Heart left ventricle (tissue), 16 donors: ENCODE measurements around the gene CDK6. TPM values are rescaled to one million over a fixed set of nuclear protein-coding genes. Genes with fewer than 3 reads are reported as not detected.

Experiments
- ATAC-seq, 4 donors: fragments of 200-7000 bp; cut with Tn5 transposase; one replicate each; pipeline ENCODE4 v1.9.1; 2020 to 2022; ENCODE audit warnings: moderate library complexity in 4 of 4, mild to moderate bottlenecking in 3 of 4, moderate number of reproducible peaks in 1 of 4
- DNase-seq, 5 donors: peaks; one replicate each; pipeline ENCODE4 v3.0.0-alpha.2; 2020
- H3K27ac ChIP-seq, 12 donors: fragments of 200-600 bp; sonication (generic) in 4 of 12; one replicate each; pipeline versions ENCODE4 v1.5.0 to v1.8.0; 2016 to 2022; ENCODE audit warnings: mild to moderate bottlenecking in 2 of 12
- H3K27me3 ChIP-seq, 9 donors: fragments of 200-600 bp; sonication (generic) in 2 of 9; one replicate each; pipeline versions ENCODE4 v1.5.1 to v1.8.0; 2016 to 2022; ENCODE audit warnings: mild to moderate bottlenecking in 3 of 9
- H3K36me3 ChIP-seq, 9 donors: fragments of 200-600 bp; sonication (generic) in 2 of 9; one replicate each; pipeline versions ENCODE4 v1.5.0 to v1.8.0; 2018 to 2022; ENCODE audit warnings: mild to moderate bottlenecking in 2 of 9
- H3K4me1 ChIP-seq, 12 donors: fragments of 200-600 bp; sonication (generic) in 4 of 12; one replicate each; pipeline versions ENCODE4 v1.5.0 to v1.8.0; 2016 to 2022; ENCODE audit warnings: mild to moderate bottlenecking in 3 of 12
- H3K4me3 ChIP-seq, 12 donors: fragments of 200-600 bp; sonication (generic) in 4 of 12; one replicate each; pipeline versions ENCODE4 v1.5.0 to v1.8.0; 2017 to 2022; ENCODE audit warnings: mild to moderate bottlenecking in 9 of 12, moderate library complexity in 4 of 12
- H3K9me3 ChIP-seq, 12 donors: fragments of 200-600 bp; sonication (generic) in 4 of 12; one replicate each; pipeline versions ENCODE4 v1.5.0 to v1.8.0; 2016 to 2022; ENCODE audit warnings: mild to moderate bottlenecking in 1 of 12
- POLR2A ChIP-seq, 2 donors: fragments of 450-650 bp; IDR thresholded peaks; one replicate each; pipeline ENCODE4 v1.6.1; 2017; ENCODE audit warnings: antibody characterized with exemption in 2 of 2, mild to moderate bottlenecking in 2 of 2, moderate library complexity in 2 of 2
- WGBS, 4 donors: extraction: QIAGEN DNeasy Blood & Tissue Kit in 2 of 4; methylation state at CpG; one replicate each; pipeline versions ENCODE4 v1.1.5 to v1.1.7; 2013 to 2018; 5-methylcytosine and 5-hydroxymethylcytosine counted together
- intact Hi-C, 10 donors: fragments of 100-400 bp; cut with DNase I; formaldehyde crosslinking; loops; one replicate each; pipeline versions ENCODE4 v1.11.1 to v1.14.2; 2022
- polyA plus RNA-seq, 2 donors: library from polyadenylated mRNA; stranded (reverse); fragments of 200-250 nt; gene quantifications; one replicate each; pipeline ENCODE4 v1.2.3, GENCODE V29; 2013
- total RNA-seq, 9 donors: library from RNA; depleted of rRNA in 2 of 9; stranded (reverse); fragments of >200 nt in 2 of 9; fragmentation: NEBNext Ultra II Directional in 3 of 9; extraction: Animal tissue kit (Norgen Biotek cat#: 25700) in 3 of 9; gene quantifications; one replicate each; pipeline versions ENCODE4 v1.1.0 to v1.2.4, GENCODE V29; 2016 to 2023
- TF ChIP-seq, protein P1 (sequence below), 12 donors: fragments of 200-600 bp; sonication (generic) in 4 of 12; IDR thresholded peaks; one replicate each; pipeline versions ENCODE4 v1.5.0 to v1.8.0; 2018 to 2022; ENCODE audit warnings: antibody characterized with exemption in 12 of 12, mild to moderate bottlenecking in 5 of 12
- donor health status: ischemic (EF 13 %, LVEDD 7.1; RV severe dilation, severe dysfunction).
- donor health status: healthy with polysubstance abuse.
- donor health status: DM: no; HTN: yes; CAD: no.
- donor health status: DM: no; HTN: no; CAD: no.
- donor health status: ischemic (EF 25% LVEDD 6.9; RV normal size, moderate dysfunction).
- donor health status: ischemic (EF 25% LVEDD 5.7; RV mildly dilated, moderate dysfunction).
- donor health status: healthy.
- donor health status: DM: yes; HTN: yes; CAD: no.
- donor health status: ischemic (EF 35%, LVEDD 5.7; RV mildly dilated, moderate dysfunction).
- donor health status: nonischemic (EF 11% LVEDD 7.7; RV severe dilation, severe dysfunction).
- donor health status: DM: yes; HTN: yes; CAD: no.
- donor health status: PGD.
- donor health status: ischemic (EF 29% LVEDD 5.4; RV normal size, mild dysfunction).
- donor health status: nonischemic (EF 23%, LVEDD 6.1; RV moderate dilation, normal function).

The CDK6 gene
- total and polyA plus RNA-seq, 11 donors: 2.2 to 40.5 (median 18.7) TPM

DNA sequence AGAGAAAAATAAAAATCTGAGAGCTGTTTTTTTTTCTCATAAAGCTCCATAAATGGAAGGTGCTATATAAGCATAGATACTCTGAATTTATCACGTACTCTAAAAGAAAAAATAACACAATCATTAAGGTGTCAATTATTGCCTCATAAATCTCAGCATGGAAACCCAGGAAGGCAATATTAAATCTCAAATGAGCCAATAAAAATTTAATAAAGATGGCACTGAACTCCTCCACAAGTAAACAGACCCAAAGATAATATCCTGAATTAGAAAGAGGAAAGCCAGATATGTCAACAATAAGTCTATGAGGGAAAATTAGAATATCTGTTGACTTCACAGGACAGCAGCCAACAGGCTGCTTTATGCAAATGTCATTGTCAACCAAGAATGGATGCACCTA is 66.5 kb downstream of the CDK6 start:
- intact Hi-C loops: loop anchor here in 1 of 10 donors (5.0 kb wide), 1 partner anchor 73 kb away; no protein-coding TSS in a partner anchor
- 79 to 89% (median 87%) methylated on average over 1 of the region's 1 CpG for WGBS, 4 donors
- H3K4me3 ChIP-seq: no peak overlapping the region
- ATAC-seq (no peak), DNase-seq (no peak)
- H3K27ac ChIP-seq: no peak overlapping the region
- H3K9me3 ChIP-seq: no peaks in the 10 kb centered on the region
- H3K36me3 ChIP-seq: peaks cover 0 to 21% (median 6%) of the 10 kb centered on the region in 9 donors
- H3K27me3 ChIP-seq: no peaks in the 10 kb centered on the region
- H3K4me1 ChIP-seq: peaks cover 0 to 47% (median 20%) of the 10 kb centered on the region in 12 donors
- TF ChIP-seq POLR2A (IDR thresholded peaks at IDR 0.05): no peak
- TF ChIP-seq, protein P1, sequence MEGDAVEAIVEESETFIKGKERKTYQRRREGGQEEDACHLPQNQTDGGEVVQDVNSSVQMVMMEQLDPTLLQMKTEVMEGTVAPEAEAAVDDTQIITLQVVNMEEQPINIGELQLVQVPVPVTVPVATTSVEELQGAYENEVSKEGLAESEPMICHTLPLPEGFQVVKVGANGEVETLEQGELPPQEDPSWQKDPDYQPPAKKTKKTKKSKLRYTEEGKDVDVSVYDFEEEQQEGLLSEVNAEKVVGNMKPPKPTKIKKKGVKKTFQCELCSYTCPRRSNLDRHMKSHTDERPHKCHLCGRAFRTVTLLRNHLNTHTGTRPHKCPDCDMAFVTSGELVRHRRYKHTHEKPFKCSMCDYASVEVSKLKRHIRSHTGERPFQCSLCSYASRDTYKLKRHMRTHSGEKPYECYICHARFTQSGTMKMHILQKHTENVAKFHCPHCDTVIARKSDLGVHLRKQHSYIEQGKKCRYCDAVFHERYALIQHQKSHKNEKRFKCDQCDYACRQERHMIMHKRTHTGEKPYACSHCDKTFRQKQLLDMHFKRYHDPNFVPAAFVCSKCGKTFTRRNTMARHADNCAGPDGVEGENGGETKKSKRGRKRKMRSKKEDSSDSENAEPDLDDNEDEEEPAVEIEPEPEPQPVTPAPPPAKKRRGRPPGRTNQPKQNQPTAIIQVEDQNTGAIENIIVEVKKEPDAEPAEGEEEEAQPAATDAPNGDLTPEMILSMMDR (IDR thresholded peaks at IDR 0.05): no peak

GRCh38 chr7:92769394-92769699 is 67.0 kb downstream of the CDK6 start:
- Histone ChIP-seq H3K9me3 (no peaks in the 10 kb centered on the region), H3K27ac (no peak overlapping the region), H3K27me3 (no peaks in the 10 kb centered on the region), H3K36me3 (peaks cover 0 to 18% (median 6%) of the 10 kb centered on the region in 9 donors), H3K4me3 (no peak overlapping the region), H3K4me1 (peaks cover 0 to 47% (median 20%) of the 10 kb centered on the region in 12 donors)
- TF ChIP-seq, protein P1 (IDR thresholded peaks at IDR 0.05): no peak
- TF ChIP-seq POLR2A (IDR thresholded peaks at IDR 0.05): no peak
- no peak for DNase-seq
- ATAC-seq: no peak
- intact Hi-C loops: loop anchor here in 1 of 10 donors (5.0 kb wide), 1 partner anchor 72 kb away; no protein-coding TSS in a partner anchor

- ATAC-seq: no peak
- TF ChIP-seq, protein P1 (IDR thresholded peaks at IDR 0.05): no peak
- TF ChIP-seq POLR2A (IDR thresholded peaks at IDR 0.05): no peak
- H3K27ac ChIP-seq: peak overlapping the region in 1 of 12 donors; percentile 72
Measured at GRCh38 chr7:92768501-92769393, 67.6 kb downstream of the CDK6 start.

DNA sequence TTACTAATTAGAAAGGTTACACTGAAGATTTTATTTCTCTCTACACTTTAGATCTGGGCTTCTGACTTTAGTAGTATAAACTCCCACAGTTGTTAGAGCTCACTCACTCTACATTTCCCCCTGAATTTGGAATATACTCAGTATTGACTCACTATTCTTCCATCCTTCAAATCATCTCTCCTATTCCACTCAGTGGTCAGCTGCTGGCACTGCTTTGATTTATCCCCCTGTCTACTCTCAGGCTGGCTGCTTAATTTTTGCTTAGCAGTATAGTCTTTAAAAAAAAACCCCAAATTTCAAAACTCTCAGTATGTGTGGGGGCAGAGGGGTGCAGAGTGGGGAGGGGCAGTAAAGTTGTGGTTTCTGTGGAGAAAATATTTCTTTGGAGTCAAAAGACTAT is 68.9 kb downstream of the CDK6 start:
- peaks cover 0 to 52% (median 21%) of the 10 kb centered on the region in 12 donors for H3K4me1 ChIP-seq
- peak overlapping the region in 3 of 12 donors; percentile 21 to 72 (median 40) for H3K27ac ChIP-seq
- no peak for DNase-seq
- H3K27me3 ChIP-seq: no peaks in the 10 kb centered on the region
- intact Hi-C loops: loop anchor here in 1 of 10 donors (5.0 kb wide), 1 partner anchor 70 kb away; no protein-coding TSS in a partner anchor
- H3K4me3 ChIP-seq: no peak overlapping the region
- H3K36me3 ChIP-seq: peaks cover 0 to 1% (median 0%) of the 10 kb centered on the region in 9 donors
- no peak for ATAC-seq
- TF ChIP-seq, protein P1 (IDR thresholded peaks at IDR 0.05): no peak
- no peak for TF ChIP-seq POLR2A (IDR thresholded peaks at IDR 0.05)
- no peaks in the 10 kb centered on the region for H3K9me3 ChIP-seq

More at GRCh38 chr7:92768501-92769393, 67.6 kb downstream of the CDK6 start:
- intact Hi-C loops: loop anchor here in 1 of 10 donors (5.0 kb wide), 1 partner anchor 71 kb away; no protein-coding TSS in a partner anchor
- Histone ChIP-seq H3K9me3 (no peaks in the 10 kb centered on the region), H3K27me3 (no peaks in the 10 kb centered on the region), H3K4me1 (peaks cover 0 to 51% (median 20%) of the 10 kb centered on the region in 12 donors), H3K36me3 (peaks cover 0 to 12% (median 1%) of the 10 kb centered on the region in 9 donors), H3K4me3 (no peak overlapping the region)
- 79 to 91% (median 81%) methylated on average over 5 of the region's 5 CpGs for WGBS, 4 donors
- no peak for DNase-seq
